Measurements from ENCODE around the gene BLOC1S1. TPM values are rescaled to one million over a fixed set of nuclear protein-coding genes. Genes with fewer than 3 reads are reported as not detected.

Gene BLOC1S1
- total RNA-seq, 4 donors from 2014 or later = 158 to 494 (median 381) TPM

GRCh38 chr12:55717011-55718007, 1.5 kb downstream of the BLOC1S1 start:
- WGBS, 2 donors (ENCODE audit: low coverage in 1 of 2) = 29% methylated on average over 8 of the region's 8 CpGs; no CpG with 5 or more reads in 1 of the 2 donors
- Histone ChIP-seq H3K4me3 (peak overlapping the region; percentile 69 to 93 (median 80)), H3K27me3 (no peaks in the 10 kb centered on the region), H3K36me3 (no peaks in the 10 kb centered on the region), H3K4me1 (peaks cover 38 to 69% (median 59%) of the 10 kb centered on the region in 4 donors), H3K27ac (peak overlapping the region; percentile 97 to 99 (median 99)), H3K9me3 (no peaks in the 10 kb centered on the region)
- peak in 1 of 3 donors; percentile 39 for TF ChIP-seq POLR2AphosphoS5 (IDR thresholded peaks at IDR 0.05)
- no peak for TF ChIP-seq POLR2A (IDR thresholded peaks at IDR 0.05)
- in situ Hi-C loops (cut with MboI; ENCODE audit: low pct_ligation_motif_present in 1 of 4, low pct_unique_long_range_greater_than_20kb in 1 of 4, low sequenced_read_pairs in 3 of 4) (no loop called here), intact Hi-C loops (cut with DNase I; ENCODE audit: low total_unique reads) (no loop called here)
- peak; percentile 63 for DNase-seq

GRCh38 chr12:55718015-55718414, 2.2 kb downstream of the BLOC1S1 start:
- H3K4me3 ChIP-seq = peak overlapping the region in 1 of 4 donors; percentile 10
- no peaks in the 10 kb centered on the region for H3K36me3 ChIP-seq
- no peak for TF ChIP-seq POLR2AphosphoS5 (IDR thresholded peaks at IDR 0.05)
- no peak for TF ChIP-seq CTCF (IDR thresholded peaks at IDR 0.05)
- no peak for TF ChIP-seq POLR2A (IDR thresholded peaks at IDR 0.05)
- TF ChIP-seq EP300 (IDR thresholded peaks at IDR 0.05; ENCODE audit: low read depth) = no peak
- 25 to 29% methylated on average over 4 of the region's 4 CpGs for WGBS, 2 donors (ENCODE audit: low coverage in 1 of 2)
- in situ Hi-C loops (cut with MboI; ENCODE audit: low pct_ligation_motif_present in 1 of 4, low pct_unique_long_range_greater_than_20kb in 1 of 4, low sequenced_read_pairs in 3 of 4) = no loop called here
- H3K27me3 ChIP-seq = no peaks in the 10 kb centered on the region
- intact Hi-C loops (cut with DNase I; ENCODE audit: low total_unique reads) = no loop called here
- H3K4me1 ChIP-seq = peaks cover 38 to 76% (median 65%) of the 10 kb centered on the region in 4 donors
- H3K9me3 ChIP-seq = no peaks in the 10 kb centered on the region
- H3K27ac ChIP-seq = peak overlapping the region; percentile 97 to 99 (median 99)
- no peak for DNase-seq

GRCh38 chr12:55718624-55719275, 2.9 kb downstream of the BLOC1S1 start:
- DNase-seq = no peak
- H3K27ac ChIP-seq = peak overlapping the region; percentile 97 to 99 (median 99)
- peaks cover 43 to 84% (median 68%) of the 10 kb centered on the region in 4 donors for H3K4me1 ChIP-seq
- 64% methylated on average over 4 of the region's 4 CpGs; no CpG with 5 or more reads in 1 of the 2 donors for WGBS, 2 donors (ENCODE audit: low coverage in 1 of 2)
- H3K4me3 ChIP-seq = peak overlapping the region in 1 of 4 donors; percentile 10
- H3K27me3 ChIP-seq = no peaks in the 10 kb centered on the region
- in situ Hi-C loops (cut with MboI; ENCODE audit: low pct_ligation_motif_present in 1 of 4, low pct_unique_long_range_greater_than_20kb in 1 of 4, low sequenced_read_pairs in 3 of 4) = no loop called here
- TF ChIP-seq EP300 (IDR thresholded peaks at IDR 0.05; ENCODE audit: low read depth) (no peak), POLR2A (IDR thresholded peaks at IDR 0.05) (no peak), CTCF (IDR thresholded peaks at IDR 0.05) (no peak), POLR2AphosphoS5 (IDR thresholded peaks at IDR 0.05) (no peak)
- no peaks in the 10 kb centered on the region for H3K36me3 ChIP-seq
- intact Hi-C loops (cut with DNase I; ENCODE audit: low total_unique reads) = no loop called here
- H3K9me3 ChIP-seq = no peaks in the 10 kb centered on the region

GRCh38 chr12:55719371-55719770, 3.5 kb downstream of the BLOC1S1 start:
- Histone ChIP-seq H3K4me1 (peaks cover 49 to 90% (median 72%) of the 10 kb centered on the region in 4 donors), H3K27me3 (no peaks in the 10 kb centered on the region), H3K36me3 (no peaks in the 10 kb centered on the region), H3K4me3 (no peak overlapping the region), H3K27ac (peak overlapping the region; percentile 97 to 99 (median 99)), H3K9me3 (no peaks in the 10 kb centered on the region)
- WGBS, 2 donors (ENCODE audit: low coverage in 1 of 2) = 64% methylated on average over 7 of the region's 7 CpGs; no CpG with 5 or more reads in 1 of the 2 donors
- no peak for DNase-seq
- in situ Hi-C loops (cut with MboI; ENCODE audit: low pct_ligation_motif_present in 1 of 4, low pct_unique_long_range_greater_than_20kb in 1 of 4, low sequenced_read_pairs in 3 of 4) (no loop called here), intact Hi-C loops (cut with DNase I; ENCODE audit: low total_unique reads) (no loop called here)
- no peak for TF ChIP-seq CTCF (IDR thresholded peaks at IDR 0.05)

Data from transverse colon (tissue), 4 donors.